Hepatocyte (in vitro differentiated cells): ENCODE measurements around the gene CUL9.

Source experiments
- EZH2 ChIP-seq: fragments of 200-600 bp; sonication (generic); IDR thresholded peaks from 2 replicates; pipeline ENCODE4 v1.6.1; 2016; ENCODE audit warnings: antibody characterized with exemption, mild to moderate bottlenecking, borderline replicate concordance
- EZH2phosphoT487 ChIP-seq: fragments of 200-600 bp; sonication (generic); IDR thresholded peaks from one replicate; pipeline ENCODE4 v1.6.1; 2018; ENCODE audit warnings: antibody characterized with exemption, mild to moderate bottlenecking, low read depth, moderate library complexity; ENCODE audit not compliant: unreplicated experiment, severe bottlenecking
- TF ChIP-seq, protein P1 (sequence below): fragments of 200-600 bp; sonication (generic); IDR thresholded peaks from 2 replicates; pipeline ENCODE4 v1.5.1; 2016; ENCODE audit warnings: antibody characterized with exemption, mild to moderate bottlenecking; ENCODE audit not compliant: poor library complexity

DNA sequence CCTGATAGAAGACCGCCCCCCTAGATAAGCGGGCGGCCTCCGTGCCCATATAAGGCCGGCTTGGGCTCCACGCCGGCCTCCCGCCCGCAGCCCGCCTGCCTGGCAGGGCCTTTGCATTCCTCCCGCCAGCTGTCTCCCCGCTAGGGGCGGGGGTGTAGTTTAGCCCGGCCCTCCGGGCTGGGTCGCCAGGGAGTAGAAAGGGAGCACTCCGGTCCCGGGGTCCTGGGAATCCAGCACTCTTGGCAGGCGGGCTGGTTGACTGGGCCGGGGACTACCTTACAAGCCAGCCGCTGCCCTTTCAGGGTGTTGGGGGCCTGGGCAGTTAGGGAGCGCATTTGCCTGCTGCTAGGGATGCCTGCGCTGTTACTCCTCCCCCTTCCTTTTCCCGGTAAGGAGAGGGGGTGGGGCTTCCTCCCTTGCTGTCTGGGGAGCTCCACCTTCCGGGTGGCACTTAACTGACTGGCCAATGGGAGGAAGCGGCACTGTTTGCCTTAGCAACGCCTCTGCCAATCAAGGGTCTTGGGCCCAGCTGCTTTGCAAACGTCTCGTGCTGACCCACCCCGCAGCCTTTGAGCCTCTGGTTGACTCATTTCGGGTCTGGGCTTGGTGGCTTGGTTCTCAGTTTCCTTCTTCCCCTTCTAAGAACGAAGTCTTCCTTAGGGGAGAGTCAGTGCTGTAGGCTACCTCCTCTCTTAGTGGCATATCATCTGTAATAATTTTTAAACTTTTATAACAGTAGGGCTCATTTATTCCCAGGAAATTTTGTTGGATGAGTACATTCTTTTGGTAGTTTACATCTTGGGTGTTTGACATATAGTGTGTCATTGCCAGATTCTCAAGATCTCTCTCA, 7.5 kb upstream of the CUL9 start:
- TF ChIP-seq, protein P1, sequence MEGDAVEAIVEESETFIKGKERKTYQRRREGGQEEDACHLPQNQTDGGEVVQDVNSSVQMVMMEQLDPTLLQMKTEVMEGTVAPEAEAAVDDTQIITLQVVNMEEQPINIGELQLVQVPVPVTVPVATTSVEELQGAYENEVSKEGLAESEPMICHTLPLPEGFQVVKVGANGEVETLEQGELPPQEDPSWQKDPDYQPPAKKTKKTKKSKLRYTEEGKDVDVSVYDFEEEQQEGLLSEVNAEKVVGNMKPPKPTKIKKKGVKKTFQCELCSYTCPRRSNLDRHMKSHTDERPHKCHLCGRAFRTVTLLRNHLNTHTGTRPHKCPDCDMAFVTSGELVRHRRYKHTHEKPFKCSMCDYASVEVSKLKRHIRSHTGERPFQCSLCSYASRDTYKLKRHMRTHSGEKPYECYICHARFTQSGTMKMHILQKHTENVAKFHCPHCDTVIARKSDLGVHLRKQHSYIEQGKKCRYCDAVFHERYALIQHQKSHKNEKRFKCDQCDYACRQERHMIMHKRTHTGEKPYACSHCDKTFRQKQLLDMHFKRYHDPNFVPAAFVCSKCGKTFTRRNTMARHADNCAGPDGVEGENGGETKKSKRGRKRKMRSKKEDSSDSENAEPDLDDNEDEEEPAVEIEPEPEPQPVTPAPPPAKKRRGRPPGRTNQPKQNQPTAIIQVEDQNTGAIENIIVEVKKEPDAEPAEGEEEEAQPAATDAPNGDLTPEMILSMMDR = no peak
- TF ChIP-seq EZH2 = no peak
- no peak for TF ChIP-seq EZH2phosphoT487
